CD4-positive, alpha-beta T cell treated with Interferon alpha-2 for 1 hour (primary cell): ENCODE measurements around the gene COL27A1.
"Not testable (repeated sequence)": the region's sequence is repeated elsewhere in the genome, so short reads cannot be mapped to it uniquely, and the experiment has no call there.

Experiments used
- DNase-seq, 2 donors: peaks; one replicate each; pipeline ENCODE4 v3.0.0-alpha.2; 2020 to 2022

COL27A1 gene

GRCh38 chr9:114328937-114329624 is 173.7 kb downstream of the COL27A1 start:
- DNase-seq: not testable (repeated sequence)

GRCh38 chr9:114329625-114330022 is 174.3 kb downstream of the COL27A1 start, which contains the start of gene ORM2:
ORM2 (plus strand) TSS chr9:114329869; CDS start chr9:114329905, 36 bp downstream.
- not testable (repeated sequence) for DNase-seq

- DNase-seq: no peak
These were observed 175.3 kb downstream of the COL27A1 start for GRCh38 chr9:114330636-114331035.

- not testable (repeated sequence) for DNase-seq
These were observed 176.2 kb downstream of the COL27A1 start for GRCh38 chr9:114331229-114332195.

- not testable (repeated sequence) for DNase-seq
These were observed 177.2 kb downstream of the COL27A1 start for GRCh38 chr9:114332474-114333040.

GRCh38 chr9:114333718-114334117 is 178.4 kb downstream of the COL27A1 start:
- not testable (repeated sequence) for DNase-seq

GRCh38 chr9:114334490-114334889 is 179.2 kb downstream of the COL27A1 start:
- DNase-seq: no peak

- no peak for DNase-seq
These were observed 180.4 kb downstream of the COL27A1 start for GRCh38 chr9:114335745-114336144.

GRCh38 chr9:114336157-114336556 is 180.8 kb downstream of the COL27A1 start:
- DNase-seq: no peak

GRCh38 chr9:114336699-114337395 is 181.5 kb downstream of the COL27A1 start:
- DNase-seq: no peak

GRCh38 chr9:114338187-114338586 is 182.8 kb downstream of the COL27A1 start:
- no peak for DNase-seq

- DNase-seq: peak; percentile 49 to 65
These were observed 184.0 kb downstream of the COL27A1 start for GRCh38 chr9:114339130-114339908.

GRCh38 chr9:114341152-114341830 is 186.0 kb downstream of the COL27A1 start:
- no peak for DNase-seq

- DNase-seq: no peak
These were observed 186.7 kb downstream of the COL27A1 start for GRCh38 chr9:114341991-114342390.

- no peak for DNase-seq
These were observed 187.6 kb downstream of the COL27A1 start for GRCh38 chr9:114342755-114343440.

- DNase-seq: no peak
These were observed 188.3 kb downstream of the COL27A1 start for GRCh38 chr9:114343471-114344187.

- no peak for DNase-seq
These were observed 188.8 kb downstream of the COL27A1 start for GRCh38 chr9:114344188-114344566.

- DNase-seq: no peak
These were observed 189.4 kb downstream of the COL27A1 start for GRCh38 chr9:114344692-114345091.

- DNase-seq: no peak
These were observed 190.2 kb downstream of the COL27A1 start for GRCh38 chr9:114345493-114346065.

- DNase-seq: no peak
These were observed 190.8 kb downstream of the COL27A1 start for GRCh38 chr9:114346146-114346545.
